Osteoblast (primary cell): ENCODE results near the gene GJB2. TPM values are rescaled to one million over a fixed set of nuclear protein-coding genes. Genes with fewer than 3 reads are reported as not detected.
A peak's percentile ranks its signal among the peaks of the same experiment; 100 is the strongest.

Source experiments
- DNase-seq: peaks from one replicate; pipeline ENCODE4 v3.0.0; 2011; ENCODE audit warnings: low spot score, mixed read lengths; ENCODE audit not compliant: insufficient read length; ENCODE audit errors: missing footprints
- H2AFZ ChIP-seq: 2 replicates; pipeline ENCODE4 v1.6.0; 2011; ENCODE audit warnings: mild to moderate bottlenecking, low read length
- H3K27ac ChIP-seq: 2 replicates; pipeline ENCODE4 v1.5.1; 2011; ENCODE audit warnings: mild to moderate bottlenecking, low read depth, low read length, moderate library complexity
- H3K27me3 ChIP-seq: 2 replicates; pipeline ENCODE4 v1.6.0; 2012; ENCODE audit warnings: mild to moderate bottlenecking, control low read depth, inconsistent platforms, low read length, moderate library complexity; ENCODE audit not compliant: insufficient read depth
- H3K36me3 ChIP-seq: 2 replicates; pipeline ENCODE4 v1.5.1; 2011; ENCODE audit warnings: mild to moderate bottlenecking, low read length, control low read depth, moderate library complexity; ENCODE audit not compliant: insufficient read depth
- H3K4me1 ChIP-seq: 2 replicates; pipeline ENCODE4 v1.5.1; 2011; ENCODE audit warnings: mild to moderate bottlenecking, low read length, control low read depth, moderate library complexity; ENCODE audit not compliant: insufficient read depth
- H3K4me2 ChIP-seq: 2 replicates; pipeline ENCODE4 v1.6.0; 2011; ENCODE audit warnings: mild to moderate bottlenecking, low read length; ENCODE audit not compliant: insufficient read depth
- H3K4me3 ChIP-seq: fragments of 200-600 bp; sonication (generic); 3 replicates; pipeline ENCODE4 v1.5.1; 2012; ENCODE audit warnings: mild to moderate bottlenecking, low read length, inconsistent platforms; ENCODE audit not compliant: insufficient read depth
- H3K79me2 ChIP-seq: 2 replicates; pipeline ENCODE4 v1.6.0; 2012; ENCODE audit warnings: mild to moderate bottlenecking, low read length, control low read depth, inconsistent platforms; ENCODE audit not compliant: insufficient read depth
- H3K9me3 ChIP-seq: 2 replicates; pipeline ENCODE4 v1.5.1; 2011; ENCODE audit warnings: low read depth, low read length, control low read depth
- H4K20me1 ChIP-seq: 2 replicates; pipeline ENCODE4 v1.6.0; 2012; ENCODE audit warnings: mild to moderate bottlenecking, low read length, control low read depth; ENCODE audit not compliant: insufficient read depth
- CTCF ChIP-seq: IDR thresholded peaks from 2 replicates; pipeline ENCODE4 v1.5.1; 2011; ENCODE audit warnings: mild to moderate bottlenecking, low read depth, low read length, moderate library complexity; ENCODE audit errors: extremely low read depth
- total RNA-seq: library from RNA; depleted of rRNA; stranded (reverse); fragments of >200 nt; gene quantifications from 2 replicates; pipeline ENCODE4 v1.2.3, GENCODE V29; 2012

Gene GJB2
- under 0.01 and 0.29 TPM in 2 replicates for total RNA-seq

GRCh38 chr13:20192836-20193161 is at the start of gene GJB2:
TSS of gene GJB2 (minus strand) at chr13:20192938. CDS start at chr13:20189581, 3,357 bp downstream.
- peaks cover 18% of the 10 kb centered on the region for H3K4me1 ChIP-seq
- peak; percentile 82 for DNase-seq
- H2AFZ ChIP-seq: no peak within 1 kb of the TSS
- no peaks in the 10 kb centered on the region for H4K20me1 ChIP-seq
- TF ChIP-seq CTCF: no peak
- peaks cover 61% of the 10 kb centered on the region for H3K27me3 ChIP-seq
- no peaks in the 10 kb centered on the region for H3K36me3 ChIP-seq
- H3K9me3 ChIP-seq: no peaks in the 10 kb centered on the region
- peak within 1 kb of the TSS; percentile 61 for H3K4me3 ChIP-seq
- no peak within 1 kb of the TSS for H3K27ac ChIP-seq
- H3K79me2 ChIP-seq: no peaks in the 10 kb centered on the region
- H3K4me2 ChIP-seq: peak within 1 kb of the TSS; percentile 85

GRCh38 chr13:20241593-20241992 is 48.9 kb upstream of the GJB2 start:
- Histone ChIP-seq H3K4me3 (no peak overlapping the region), H3K9me3 (no peaks in the 10 kb centered on the region), H3K4me2 (no peak overlapping the region), H3K36me3 (no peaks in the 10 kb centered on the region), H4K20me1 (no peaks in the 10 kb centered on the region), H3K27ac (no peak overlapping the region), H2AFZ (no peak overlapping the region), H3K79me2 (no peaks in the 10 kb centered on the region), H3K4me1 (no peaks in the 10 kb centered on the region), H3K27me3 (peaks cover 24% of the 10 kb centered on the region)
- no peak for TF ChIP-seq CTCF
- no peak for DNase-seq

- H2AFZ ChIP-seq: no peak overlapping the region
These were observed 47.0 kb upstream of the GJB2 start for GRCh38 chr13:20239748-20240147.

GRCh38 chr13:20232556-20233277 is 40.0 kb upstream of the GJB2 start:
- Histone ChIP-seq H3K9me3 (no peaks in the 10 kb centered on the region), H3K4me1 (no peaks in the 10 kb centered on the region), H2AFZ (no peak overlapping the region), H3K27ac (no peak overlapping the region), H3K4me2 (no peak overlapping the region), H4K20me1 (no peaks in the 10 kb centered on the region), H3K27me3 (peaks cover 60% of the 10 kb centered on the region), H3K4me3 (no peak overlapping the region), H3K79me2 (no peaks in the 10 kb centered on the region), H3K36me3 (no peaks in the 10 kb centered on the region)
- TF ChIP-seq CTCF: no peak
- no peak for DNase-seq

More at GRCh38 chr13:20239748-20240147, 47.0 kb upstream of the GJB2 start:
- H3K36me3 ChIP-seq: no peaks in the 10 kb centered on the region
- H3K9me3 ChIP-seq: no peaks in the 10 kb centered on the region
- no peak for DNase-seq
- no peak for TF ChIP-seq CTCF
- no peaks in the 10 kb centered on the region for H3K79me2 ChIP-seq
- no peaks in the 10 kb centered on the region for H3K4me1 ChIP-seq
- no peaks in the 10 kb centered on the region for H4K20me1 ChIP-seq
- no peak overlapping the region for H3K27ac ChIP-seq
- peaks cover 27% of the 10 kb centered on the region for H3K27me3 ChIP-seq
- H3K4me2 ChIP-seq: no peak overlapping the region
- H3K4me3 ChIP-seq: no peak overlapping the region
